WERI-Rb-1 (cell line): Measurements from ENCODE around the gene NRN1.
A peak's percentile ranks its signal among the peaks of the same experiment; 100 is the strongest.

ENCODE experiments used
- DNase-seq: peaks from one replicate; pipeline ENCODE4 v3.0.0-alpha.2; 2020
- H3K27ac ChIP-seq: fragments of 250-450 bp; sonication (Bioruptor Pico); 2 replicates; pipeline ENCODE4 v1.5.1; 2020; ENCODE audit warnings: mild to moderate bottlenecking, moderate library complexity
- H3K27me3 ChIP-seq: fragments of 250-450 bp; sonication (Bioruptor Pico); 2 replicates; pipeline ENCODE4 v1.5.1; 2021; ENCODE audit warnings: mild to moderate bottlenecking, low read depth, moderate library complexity; ENCODE audit not compliant: insufficient read depth, severe bottlenecking
- H3K36me3 ChIP-seq: fragments of 250-450 bp; sonication (Bioruptor Pico); 2 replicates; pipeline ENCODE4 v1.5.1; 2020; ENCODE audit warnings: mild to moderate bottlenecking, moderate library complexity
- H3K4me3 ChIP-seq: 2 replicates; pipeline ENCODE4 v1.5.1; 2011; ENCODE audit warnings: low read depth, mild to moderate bottlenecking, control low read depth, low read length
- H3K9me3 ChIP-seq: fragments of 250-450 bp; sonication (Bioruptor Pico); 2 replicates; pipeline ENCODE4 v1.5.1; 2021; ENCODE audit warnings: mild to moderate bottlenecking, moderate library complexity; ENCODE audit not compliant: severe bottlenecking
- TF ChIP-seq, protein P1 (sequence below): IDR thresholded peaks from 2 replicates; pipeline ENCODE4 v1.5.1; 2011; ENCODE audit warnings: low read depth, mild to moderate bottlenecking, control low read depth, inconsistent platforms, low read length

The NRN1 gene

DNA sequence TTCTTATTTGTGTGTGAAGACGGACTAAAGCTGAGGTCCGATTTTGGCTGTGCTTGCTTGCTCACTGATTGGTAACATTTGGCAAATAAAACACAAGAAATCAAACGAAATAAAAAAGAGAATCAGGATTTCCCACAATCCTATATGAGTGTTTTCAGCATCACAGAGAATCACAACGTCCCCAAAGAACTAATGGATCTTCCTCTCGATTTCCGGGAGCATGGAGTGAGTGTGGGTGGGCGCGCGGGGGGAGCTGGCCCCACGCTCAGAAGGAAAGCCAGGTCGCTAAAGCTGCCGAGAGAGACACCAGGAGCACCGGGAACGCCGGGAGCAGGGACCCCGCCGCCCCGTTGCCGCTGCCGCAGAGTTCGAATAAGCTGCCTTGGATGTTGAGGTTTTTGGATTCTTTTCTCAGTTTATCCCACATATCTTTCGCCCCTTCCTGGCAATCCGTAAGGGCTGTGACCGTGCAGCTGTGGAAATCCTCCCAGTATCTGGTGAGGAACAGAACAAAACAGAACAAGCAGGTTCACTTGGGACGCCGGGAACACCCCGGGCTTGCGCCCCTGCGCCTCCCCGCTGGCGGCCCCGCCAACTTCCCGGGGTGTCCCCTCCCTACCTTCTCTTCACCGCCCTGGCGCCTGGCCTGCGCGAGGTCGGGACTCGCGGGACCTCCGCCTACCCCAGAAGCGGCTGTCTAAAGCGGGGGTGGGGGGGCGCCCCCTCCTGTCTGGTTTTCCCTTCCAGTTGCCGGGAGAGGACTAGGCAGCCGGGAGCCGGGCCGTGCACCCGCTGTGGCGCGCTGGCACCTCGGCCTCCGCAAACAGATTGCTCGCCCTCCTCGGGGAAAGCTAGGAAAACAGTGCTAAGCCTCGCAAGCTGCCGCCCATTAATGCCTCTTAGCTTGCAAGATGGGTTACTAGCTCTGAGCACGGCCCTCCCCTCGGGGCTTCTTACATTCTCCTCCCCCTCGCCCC, 7.7 kb downstream of the NRN1 start:
- Histone ChIP-seq H3K27me3 (no peaks in the 10 kb centered on the region), H3K4me3 (peak overlapping the region; percentile 58), H3K36me3 (peaks cover 42% of the 10 kb centered on the region), H3K9me3 (peaks cover 7% of the 10 kb centered on the region), H3K27ac (peak overlapping the region; percentile 93)
- DNase-seq: peak; percentile 96
- TF ChIP-seq, protein P1, sequence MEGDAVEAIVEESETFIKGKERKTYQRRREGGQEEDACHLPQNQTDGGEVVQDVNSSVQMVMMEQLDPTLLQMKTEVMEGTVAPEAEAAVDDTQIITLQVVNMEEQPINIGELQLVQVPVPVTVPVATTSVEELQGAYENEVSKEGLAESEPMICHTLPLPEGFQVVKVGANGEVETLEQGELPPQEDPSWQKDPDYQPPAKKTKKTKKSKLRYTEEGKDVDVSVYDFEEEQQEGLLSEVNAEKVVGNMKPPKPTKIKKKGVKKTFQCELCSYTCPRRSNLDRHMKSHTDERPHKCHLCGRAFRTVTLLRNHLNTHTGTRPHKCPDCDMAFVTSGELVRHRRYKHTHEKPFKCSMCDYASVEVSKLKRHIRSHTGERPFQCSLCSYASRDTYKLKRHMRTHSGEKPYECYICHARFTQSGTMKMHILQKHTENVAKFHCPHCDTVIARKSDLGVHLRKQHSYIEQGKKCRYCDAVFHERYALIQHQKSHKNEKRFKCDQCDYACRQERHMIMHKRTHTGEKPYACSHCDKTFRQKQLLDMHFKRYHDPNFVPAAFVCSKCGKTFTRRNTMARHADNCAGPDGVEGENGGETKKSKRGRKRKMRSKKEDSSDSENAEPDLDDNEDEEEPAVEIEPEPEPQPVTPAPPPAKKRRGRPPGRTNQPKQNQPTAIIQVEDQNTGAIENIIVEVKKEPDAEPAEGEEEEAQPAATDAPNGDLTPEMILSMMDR: peak; percentile 41

DNA sequence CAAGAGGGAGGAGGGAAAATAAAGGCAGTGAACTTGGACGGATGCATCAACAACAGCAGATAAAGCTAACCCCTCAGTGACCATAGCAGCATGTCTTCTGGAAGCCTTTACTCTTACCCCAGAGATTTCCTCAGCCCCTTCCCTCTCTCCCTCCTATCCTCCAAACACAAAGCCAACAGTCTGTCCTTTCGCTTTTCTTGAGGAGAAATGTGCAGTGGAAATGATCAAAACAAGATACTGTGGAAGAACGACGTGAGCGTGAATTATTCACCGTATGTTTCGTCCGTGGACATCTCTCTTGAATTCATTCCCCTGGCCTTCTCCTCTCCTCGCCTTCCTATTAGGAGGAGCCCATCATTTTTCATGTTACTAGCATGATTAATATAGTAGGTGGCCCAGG, 8.5 kb downstream of the NRN1 start:
- Histone ChIP-seq H3K36me3 (peaks cover 40% of the 10 kb centered on the region), H3K4me3 (peak overlapping the region; percentile 58; the same call in 1 of the 2 replicates), H3K27ac (peak overlapping the region; percentile 93), H3K9me3 (peaks cover 7% of the 10 kb centered on the region), H3K27me3 (no peaks in the 10 kb centered on the region)
- DNase-seq: no peak
- TF ChIP-seq, protein P1: no peak

DNA sequence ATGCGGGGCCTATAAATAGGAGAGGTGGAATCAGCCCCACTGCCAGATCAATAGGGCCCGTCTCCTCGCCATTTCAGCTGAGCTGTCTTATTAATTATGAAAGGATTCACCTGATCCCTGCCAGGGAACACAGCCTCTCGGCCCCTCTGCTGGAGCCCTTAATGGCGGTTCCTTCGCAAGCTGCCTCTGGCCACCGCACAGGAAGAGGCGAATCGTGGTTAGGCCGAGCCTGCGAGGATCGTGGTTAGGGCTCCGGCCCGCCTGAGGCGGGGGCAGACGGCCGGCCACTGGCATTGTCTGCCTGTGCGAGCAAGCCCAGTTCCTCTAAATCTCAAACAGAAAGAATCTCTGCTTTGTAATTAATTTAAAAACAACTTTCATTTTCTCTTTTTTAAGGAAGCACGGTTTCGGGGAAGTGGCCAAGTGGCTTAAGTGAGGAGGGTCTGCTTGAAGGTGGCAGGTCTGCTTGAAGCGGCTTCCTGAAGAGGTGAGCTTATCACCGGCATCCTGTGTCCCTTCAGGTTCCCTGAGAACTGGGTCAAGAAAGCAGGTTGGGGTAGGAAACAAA, 9.2 kb downstream of the NRN1 start:
- peaks cover 39% of the 10 kb centered on the region for H3K36me3 ChIP-seq
- no peaks in the 10 kb centered on the region for H3K27me3 ChIP-seq
- H3K4me3 ChIP-seq: peak overlapping the region; percentile 61
- peaks cover 7% of the 10 kb centered on the region for H3K9me3 ChIP-seq
- TF ChIP-seq, protein P1: no peak
- peak; percentile 60 for DNase-seq
- peak overlapping the region; percentile 93 for H3K27ac ChIP-seq

DNA sequence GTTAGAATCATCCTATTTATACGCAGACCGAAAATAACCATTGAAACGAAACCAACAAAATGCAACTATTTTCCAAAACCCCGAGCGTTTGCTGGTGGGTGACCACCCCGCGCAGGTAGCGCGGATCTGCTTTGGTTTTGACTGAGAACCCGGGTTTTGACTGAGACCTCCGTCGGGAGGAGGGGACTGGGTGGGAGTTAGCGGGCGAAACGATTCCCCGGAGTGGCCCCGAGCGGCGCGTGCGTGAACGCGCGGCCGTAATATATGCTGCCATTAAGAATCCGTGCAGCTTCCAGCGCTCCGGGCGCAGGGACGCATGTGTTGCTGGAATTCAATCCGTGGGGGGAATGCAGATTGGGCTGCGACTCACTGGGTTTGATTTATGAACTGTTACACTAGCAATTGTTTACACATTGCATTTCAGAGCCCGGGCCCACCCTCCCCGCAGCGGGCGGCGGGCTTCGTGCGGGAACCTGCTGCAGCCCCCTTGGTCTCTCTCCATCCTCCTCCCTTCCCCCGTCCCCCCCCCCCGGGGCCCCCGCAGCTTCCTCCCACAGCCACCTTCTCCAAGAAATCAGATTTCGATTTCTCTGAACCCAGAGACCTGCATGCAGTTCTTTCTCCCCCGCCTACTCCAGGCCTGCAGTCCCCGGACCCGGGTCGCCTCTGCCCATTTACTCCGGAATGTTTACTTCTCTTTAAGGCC, 9.9 kb downstream of the NRN1 start:
- Histone ChIP-seq H3K4me3 (peak overlapping the region; percentile 61), H3K27me3 (no peaks in the 10 kb centered on the region), H3K9me3 (peaks cover 7% of the 10 kb centered on the region), H3K27ac (peak overlapping the region; percentile 93), H3K36me3 (peaks cover 33% of the 10 kb centered on the region)
- peak; percentile 84 for DNase-seq
- TF ChIP-seq, protein P1: no peak

DNA sequence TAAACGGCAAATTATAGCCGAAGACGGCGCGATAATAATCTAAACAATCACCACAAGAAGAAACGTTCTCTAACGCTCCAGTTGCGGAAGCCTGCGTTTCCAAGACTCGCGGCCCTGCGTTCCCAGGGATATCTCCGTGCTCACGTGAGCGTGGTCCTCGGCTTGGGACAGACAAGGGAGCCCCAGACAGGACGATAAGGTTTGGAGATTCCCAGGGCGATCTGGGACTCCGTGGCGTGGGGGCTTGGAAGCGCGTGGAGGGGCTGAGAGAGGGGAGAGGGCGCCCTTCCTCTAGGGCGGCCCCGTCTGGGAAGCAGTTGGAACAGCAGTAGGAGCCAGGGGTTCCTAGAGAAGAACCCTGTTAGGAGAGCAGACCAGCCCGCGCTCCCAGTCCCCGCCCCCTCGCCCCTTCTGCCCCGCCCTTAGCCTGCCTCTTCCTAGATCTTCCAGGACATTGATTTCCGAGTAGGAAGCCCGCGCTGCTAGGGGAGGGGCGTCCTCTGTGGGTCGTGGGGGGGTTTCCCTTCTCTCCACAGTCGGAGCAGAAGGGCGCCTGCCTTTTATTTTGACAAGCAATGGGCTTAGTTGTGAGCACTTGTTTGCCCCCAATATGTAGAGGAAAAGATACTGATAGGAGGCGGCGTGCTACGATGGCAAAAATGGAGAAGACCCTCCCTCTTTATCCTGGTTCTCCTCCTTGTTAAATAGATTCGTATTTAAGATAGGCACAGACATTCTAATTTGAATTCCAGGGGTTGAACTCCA, 10.6 kb downstream of the NRN1 start:
- H3K9me3 ChIP-seq: peaks cover 7% of the 10 kb centered on the region
- H3K27me3 ChIP-seq: no peaks in the 10 kb centered on the region
- peak; percentile 99 for DNase-seq
- peaks cover 26% of the 10 kb centered on the region for H3K36me3 ChIP-seq
- H3K4me3 ChIP-seq: peak overlapping the region; percentile 61
- TF ChIP-seq, protein P1: peak; percentile 63
- peak overlapping the region; percentile 93 for H3K27ac ChIP-seq
